Measurements from ENCODE around the gene CMTM4. TPM values are rescaled to one million over a fixed set of nuclear protein-coding genes. Genes with fewer than 3 reads are reported as not detected.
"Not testable (repeated sequence)": the region's sequence is repeated elsewhere in the genome, so short reads cannot be mapped to it uniquely, and the experiment has no call there.

CMTM4 gene
- total RNA-seq, 2 experiments from 2014 or later: 3.3 to 4.5 TPM

- ChIA-PET CTCF (interaction anchor here (1.1 kb wide), 1 partner anchor 35 kb away, joined by 4 read pairs; no protein-coding TSS in a partner anchor), POLR2A (interaction anchor here (0.6 kb wide), 1 partner anchor 156 kb away, joined by 5 read pairs; no protein-coding TSS in a partner anchor)
- intact Hi-C loops (cut with DNase I, micrococcal nuclease): no loop called here
Measured at GRCh38 chr16:66670691-66671388, 25.7 kb downstream of the CMTM4 start.

GRCh38 chr16:66668777-66669444 lies 27.6 kb downstream of the CMTM4 start:
- Mint-ChIP-seq H3K27ac (no peak overlapping the region), H3K4me1 (no peaks in the 10 kb centered on the region), H3K36me3 (ENCODE audit: low read depth) (no peaks in the 10 kb centered on the region), H3K27me3 (no peaks in the 10 kb centered on the region), H3K9me3 (ENCODE audit: low read depth) (no peaks in the 10 kb centered on the region), H3K4me3 (no peak overlapping the region)
- DNase-seq (no peak), ATAC-seq (peak; percentile 33)
- ChIA-PET CTCF (interaction anchor here (1.7 kb wide), 1 partner anchor 17 kb away, joined by 7 read pairs; no protein-coding TSS in a partner anchor), POLR2A (interaction anchor here (0.6 kb wide), 1 partner anchor 58 kb away, joined by 4 read pairs; no protein-coding TSS in a partner anchor)
- intact Hi-C loops (cut with DNase I, micrococcal nuclease): no loop called here

More at GRCh38 chr16:66670691-66671388, 25.7 kb downstream of the CMTM4 start:
- ATAC-seq (no peak), DNase-seq (no peak)
- H3K36me3 Mint-ChIP-seq (ENCODE audit: low read depth): no peaks in the 10 kb centered on the region
- no peak overlapping the region for H3K4me3 Mint-ChIP-seq
- no peaks in the 10 kb centered on the region for H3K9me3 Mint-ChIP-seq (ENCODE audit: low read depth)
- no peak overlapping the region for H3K27ac Mint-ChIP-seq
- no peaks in the 10 kb centered on the region for H3K4me1 Mint-ChIP-seq
- H3K27me3 Mint-ChIP-seq: no peaks in the 10 kb centered on the region

- DNase-seq (no peak), ATAC-seq (no peak)
- Mint-ChIP-seq H3K9me3 (ENCODE audit: low read depth) (no peaks in the 10 kb centered on the region), H3K4me1 (no peaks in the 10 kb centered on the region), H3K36me3 (ENCODE audit: low read depth) (no peaks in the 10 kb centered on the region), H3K27ac (no peak overlapping the region), H3K27me3 (no peaks in the 10 kb centered on the region), H3K4me3 (no peak overlapping the region)
- intact Hi-C loops (cut with DNase I, micrococcal nuclease): no loop called here
- CTCF ChIA-PET: interaction anchor here (0.6 to 1.7 kb wide), 2 partner anchors 16 to 194 kb away, joined by 3 to 7 read pairs; no protein-coding TSS in a partner anchor
- POLR2A ChIA-PET: no interaction called here
Measured at GRCh38 chr16:66667944-66668343, 28.6 kb downstream of the CMTM4 start.

- ChIA-PET CTCF (interaction anchor here (0.7 to 4.3 kb wide), 5 partner anchors 10 to 205 kb away, joined by 3 to 47 read pairs (median 3); no protein-coding TSS in a partner anchor), POLR2A (no interaction called here)
- no peak for DNase-seq
- ATAC-seq: no peak
- H3K36me3 Mint-ChIP-seq (ENCODE audit: low read depth): no peaks in the 10 kb centered on the region
- intact Hi-C loops (cut with DNase I, micrococcal nuclease): no loop called here
- no peak overlapping the region for H3K4me3 Mint-ChIP-seq
- no peaks in the 10 kb centered on the region for H3K9me3 Mint-ChIP-seq (ENCODE audit: low read depth)
- H3K4me1 Mint-ChIP-seq: no peaks in the 10 kb centered on the region
- H3K27ac Mint-ChIP-seq: no peak overlapping the region
- peaks cover 3% of the 10 kb centered on the region for H3K27me3 Mint-ChIP-seq
Measured at GRCh38 chr16:66662445-66663194, 33.9 kb downstream of the CMTM4 start.

- DNase-seq; H3K4me3 Mint-ChIP-seq; H3K9me3 Mint-ChIP-seq (ENCODE audit: low read depth); intact Hi-C loops (cut with DNase I, micrococcal nuclease); POLR2A ChIA-PET; H3K27ac Mint-ChIP-seq; H3K4me1 Mint-ChIP-seq; H3K27me3 Mint-ChIP-seq; H3K36me3 Mint-ChIP-seq (ENCODE audit: low read depth); ATAC-seq: not testable (repeated sequence)
- CTCF ChIA-PET: interaction anchor here (0.7 to 4.3 kb wide), 5 partner anchors 10 to 212 kb away, joined by 3 to 47 read pairs (median 3); no protein-coding TSS in a partner anchor
Measured at GRCh38 chr16:66661671-66662346, 34.7 kb downstream of the CMTM4 start.

GRCh38 chr16:66661210-66661560 lies 35.4 kb downstream of the CMTM4 start:
- ATAC-seq (no peak), DNase-seq (no peak)
- intact Hi-C loops (cut with DNase I, micrococcal nuclease): no loop called here
- Mint-ChIP-seq H3K4me1 (no peaks in the 10 kb centered on the region), H3K4me3 (no peak overlapping the region), H3K9me3 (ENCODE audit: low read depth) (no peaks in the 10 kb centered on the region), H3K27me3 (peaks cover 5% of the 10 kb centered on the region), H3K36me3 (ENCODE audit: low read depth) (no peaks in the 10 kb centered on the region), H3K27ac (no peak overlapping the region)
- ChIA-PET POLR2A (no interaction called here), CTCF (interaction anchor here (0.7 to 4.3 kb wide), 7 partner anchors 9 to 213 kb away, joined by 3 to 47 read pairs (median 3); no protein-coding TSS in a partner anchor)

GRCh38 chr16:66660422-66661209 lies 35.9 kb downstream of the CMTM4 start:
- POLR2A ChIA-PET: no interaction called here
- intact Hi-C loops (cut with DNase I, micrococcal nuclease): no loop called here

GRCh38 chr16:66658860-66659190 lies 37.7 kb downstream of the CMTM4 start:
- Mint-ChIP-seq H3K4me1 (no peaks in the 10 kb centered on the region), H3K36me3 (ENCODE audit: low read depth) (no peaks in the 10 kb centered on the region), H3K27me3 (peaks cover 5% of the 10 kb centered on the region), H3K27ac (no peak overlapping the region), H3K9me3 (ENCODE audit: low read depth) (no peaks in the 10 kb centered on the region), H3K4me3 (no peak overlapping the region)
- DNase-seq: no peak
- intact Hi-C loops (cut with DNase I, micrococcal nuclease): no loop called here
- no peak for ATAC-seq
- POLR2A ChIA-PET: no interaction called here
- CTCF ChIA-PET: interaction anchor here (0.7 to 4.3 kb wide), 4 partner anchors 7 to 81 kb away, joined by 3 to 47 read pairs (median 3); no protein-coding TSS in a partner anchor

More at GRCh38 chr16:66660422-66661209, 35.9 kb downstream of the CMTM4 start:
- Mint-ChIP-seq H3K4me3 (no peak overlapping the region), H3K4me1 (no peaks in the 10 kb centered on the region), H3K27me3 (peaks cover 5% of the 10 kb centered on the region), H3K36me3 (ENCODE audit: low read depth) (no peaks in the 10 kb centered on the region), H3K27ac (no peak overlapping the region), H3K9me3 (ENCODE audit: low read depth) (no peaks in the 10 kb centered on the region)
- CTCF ChIA-PET: interaction anchor here (0.6 to 4.3 kb wide), 8 partner anchors 8 to 254 kb away, joined by 3 to 47 read pairs (median 3); no protein-coding TSS in a partner anchor
- no peak for ATAC-seq
- DNase-seq: no peak

GRCh38 chr16:66658143-66658859 lies 38.2 kb downstream of the CMTM4 start:
- ChIA-PET CTCF (interaction anchor here (0.7 to 1.0 kb wide), 3 partner anchors 9 to 82 kb away, joined by 3 read pairs; no protein-coding TSS in a partner anchor), POLR2A (no interaction called here)
- intact Hi-C loops (cut with DNase I, micrococcal nuclease): no loop called here
- Mint-ChIP-seq H3K4me3 (no peak overlapping the region), H3K9me3 (ENCODE audit: low read depth) (no peaks in the 10 kb centered on the region), H3K4me1 (no peaks in the 10 kb centered on the region), H3K27me3 (peaks cover 5% of the 10 kb centered on the region), H3K36me3 (ENCODE audit: low read depth) (no peaks in the 10 kb centered on the region), H3K27ac (no peak overlapping the region)
- ATAC-seq (no peak), DNase-seq (no peak)

GRCh38 chr16:66656547-66656946 lies 40.0 kb downstream of the CMTM4 start:
- ChIA-PET CTCF (interaction anchor here (0.8 to 1.1 kb wide), 2 partner anchors 48 to 67 kb away, joined by 3 to 5 read pairs; no protein-coding TSS in a partner anchor), POLR2A (no interaction called here)
- Mint-ChIP-seq H3K27ac (no peak overlapping the region), H3K36me3 (ENCODE audit: low read depth) (no peaks in the 10 kb centered on the region), H3K9me3 (ENCODE audit: low read depth) (no peaks in the 10 kb centered on the region), H3K4me3 (no peak overlapping the region), H3K27me3 (peaks cover 5% of the 10 kb centered on the region), H3K4me1 (no peaks in the 10 kb centered on the region)
- intact Hi-C loops (cut with DNase I, micrococcal nuclease): no loop called here
- ATAC-seq (no peak), DNase-seq (no peak)
